Activated CD8-positive, alpha-beta memory T cell treated with anti-CD3 and anti-CD28 coated beads for 24 hours (primary cell): ENCODE measurements around the gene GLS.
"Not testable (repeated sequence)": the region's sequence is repeated elsewhere in the genome, so short reads cannot be mapped to it uniquely, and the experiment has no call there.

Source experiments
- DNase-seq: peaks from one replicate; pipeline ENCODE4 v3.0.0-alpha.2; 2020

Gene GLS

GRCh38 chr2:190880378-190881083 is at the start of gene GLS:
GLS (plus strand) TSS chr2:190880821; CDS start chr2:190881085, 264 bp downstream.
- DNase-seq: peak; percentile 95

- DNase-seq: no peak
Observed at GRCh38 chr2:190831941-190832340, 48.7 kb upstream of the GLS start.

GRCh38 chr2:190834890-190835208 is 45.8 kb upstream of the GLS start:
- DNase-seq: no peak

GRCh38 chr2:190835303-190835930 is 45.2 kb upstream of the GLS start:
- no peak for DNase-seq

GRCh38 chr2:190836767-190837166 is 43.9 kb upstream of the GLS start:
- DNase-seq: no peak

- no peak for DNase-seq
Observed at GRCh38 chr2:190837420-190837819, 43.2 kb upstream of the GLS start.

- DNase-seq: no peak
Observed at GRCh38 chr2:190837952-190838361, 42.7 kb upstream of the GLS start.

GRCh38 chr2:190838492-190838910 is 42.1 kb upstream of the GLS start:
- peak; percentile 59 for DNase-seq

GRCh38 chr2:190840569-190841172 is 40.0 kb upstream of the GLS start:
- DNase-seq: no peak

GRCh38 chr2:190841707-190842505 is 38.7 kb upstream of the GLS start:
- no peak for DNase-seq

- DNase-seq: no peak
Observed at GRCh38 chr2:190842606-190843104, 38.0 kb upstream of the GLS start.

GRCh38 chr2:190843890-190844699 is 36.5 kb upstream of the GLS start:
- DNase-seq: peak; percentile 73

- DNase-seq: no peak
Observed at GRCh38 chr2:190844700-190845401, 35.8 kb upstream of the GLS start.

- DNase-seq: no peak
Observed at GRCh38 chr2:190846746-190847145, 33.9 kb upstream of the GLS start.

- DNase-seq: no peak
Observed at GRCh38 chr2:190847504-190848081, 33.0 kb upstream of the GLS start.

- no peak for DNase-seq
Observed at GRCh38 chr2:190849774-190850173, 30.8 kb upstream of the GLS start.

- not testable (repeated sequence) for DNase-seq
Observed at GRCh38 chr2:190853022-190853421, 27.6 kb upstream of the GLS start.

GRCh38 chr2:190853531-190854383 is 26.9 kb upstream of the GLS start:
- no peak for DNase-seq

- DNase-seq: no peak
Observed at GRCh38 chr2:190854726-190855125, 25.9 kb upstream of the GLS start.

- no peak for DNase-seq
Observed at GRCh38 chr2:190855245-190855644, 25.4 kb upstream of the GLS start.
